Calu3 (cell line): ENCODE measurements around the gene ABHD14A. TPM values are rescaled to one million over a fixed set of nuclear protein-coding genes. Genes with fewer than 3 reads are reported as not detected.

Experiments used
- BruUV-seq: library from RNA; stranded (reverse); fragments of 400-500 nt; replicated peaks from 2 replicates; lab custom pipeline; 2021; lab: Mats Ljungman, UMichigan
- CTCF ChIA-PET: fragments of 300-600 bp; sonication (Branson Sonifier 250); formaldehyde crosslinking; loops from one replicate; lab custom pipeline; 2022; ENCODE audit warnings: antibody characterized with exemption; lab: Charles Lee
- DNase-seq: peaks from one replicate; pipeline ENCODE4 v3.0.0; 2022
- H3K27ac Mint-ChIP-seq: one replicate; pipeline ENCODE4 v1.8.0; 2022; ENCODE audit warnings: mixed read lengths; ENCODE audit not compliant: unreplicated experiment
- H3K27me3 Mint-ChIP-seq: one replicate; pipeline ENCODE4 v1.8.0; 2022; ENCODE audit warnings: mixed read lengths; ENCODE audit not compliant: unreplicated experiment
- H3K36me3 Mint-ChIP-seq: one replicate; pipeline ENCODE4 v1.8.0; 2022; ENCODE audit warnings: mild to moderate bottlenecking, moderate library complexity, mixed read lengths; ENCODE audit not compliant: insufficient read depth, unreplicated experiment
- H3K4me1 Mint-ChIP-seq: one replicate; pipeline ENCODE4 v1.8.0; 2022; ENCODE audit warnings: mild to moderate bottlenecking, low read depth, mixed read lengths; ENCODE audit not compliant: unreplicated experiment
- H3K4me3 Mint-ChIP-seq: one replicate; pipeline ENCODE4 v1.8.0; 2022; ENCODE audit warnings: mild to moderate bottlenecking, low read depth, moderate library complexity, mixed read lengths; ENCODE audit not compliant: unreplicated experiment
- H3K9me3 Mint-ChIP-seq: one replicate; pipeline ENCODE4 v1.8.0; 2022; ENCODE audit warnings: low read depth, mixed read lengths; ENCODE audit not compliant: unreplicated experiment
- intact Hi-C: fragments of 100-400 bp; cut with micrococcal nuclease; formaldehyde crosslinking; loops from one replicate; pipeline ENCODE4 v1.10.0; 2022; ENCODE audit not compliant: unreplicated experiment
- total RNA-seq: library from RNA; stranded (reverse); gene quantifications from 2 replicates; pipeline ENCODE4 v1.2.3, GENCODE V29; 2022
- TF ChIP-seq, protein P1 (sequence below): fragments of 200-600 bp; IDR thresholded peaks from one replicate; pipeline ENCODE4 v1.8.0; 2022; ENCODE audit warnings: antibody characterized with exemption; ENCODE audit not compliant: unreplicated experiment

Gene ABHD14A
- total RNA-seq, 1 experiment from 2014 or later = 6.6 TPM

DNA sequence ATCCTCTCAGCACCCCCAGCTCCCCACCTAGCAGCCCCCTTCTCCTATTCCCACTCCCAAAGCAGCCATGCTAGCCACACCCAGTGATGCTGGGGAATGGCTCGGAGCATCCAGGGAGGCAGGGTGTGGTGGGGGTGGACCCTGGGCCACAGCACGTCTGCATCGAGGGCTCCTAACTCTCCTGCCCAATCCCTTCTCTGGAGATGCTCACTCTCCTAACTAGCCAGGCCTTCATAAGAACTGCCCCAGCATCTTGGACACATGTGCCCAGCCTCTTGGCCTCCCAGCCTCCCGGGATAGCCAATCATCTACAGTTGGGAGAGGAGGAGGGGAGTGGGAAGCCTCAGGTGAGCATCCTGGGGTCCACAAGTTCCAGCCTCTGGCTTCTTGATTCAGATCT is 10.3 kb upstream of the ABHD14A start:
- intact Hi-C loops = no loop called here
- CTCF ChIA-PET = no interaction called here
- H3K9me3 Mint-ChIP-seq = no peaks in the 10 kb centered on the region
- H3K36me3 Mint-ChIP-seq = peaks cover 30% of the 10 kb centered on the region
- TF ChIP-seq, protein P1, sequence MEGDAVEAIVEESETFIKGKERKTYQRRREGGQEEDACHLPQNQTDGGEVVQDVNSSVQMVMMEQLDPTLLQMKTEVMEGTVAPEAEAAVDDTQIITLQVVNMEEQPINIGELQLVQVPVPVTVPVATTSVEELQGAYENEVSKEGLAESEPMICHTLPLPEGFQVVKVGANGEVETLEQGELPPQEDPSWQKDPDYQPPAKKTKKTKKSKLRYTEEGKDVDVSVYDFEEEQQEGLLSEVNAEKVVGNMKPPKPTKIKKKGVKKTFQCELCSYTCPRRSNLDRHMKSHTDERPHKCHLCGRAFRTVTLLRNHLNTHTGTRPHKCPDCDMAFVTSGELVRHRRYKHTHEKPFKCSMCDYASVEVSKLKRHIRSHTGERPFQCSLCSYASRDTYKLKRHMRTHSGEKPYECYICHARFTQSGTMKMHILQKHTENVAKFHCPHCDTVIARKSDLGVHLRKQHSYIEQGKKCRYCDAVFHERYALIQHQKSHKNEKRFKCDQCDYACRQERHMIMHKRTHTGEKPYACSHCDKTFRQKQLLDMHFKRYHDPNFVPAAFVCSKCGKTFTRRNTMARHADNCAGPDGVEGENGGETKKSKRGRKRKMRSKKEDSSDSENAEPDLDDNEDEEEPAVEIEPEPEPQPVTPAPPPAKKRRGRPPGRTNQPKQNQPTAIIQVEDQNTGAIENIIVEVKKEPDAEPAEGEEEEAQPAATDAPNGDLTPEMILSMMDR = no peak
- peaks cover 19% of the 10 kb centered on the region for H3K4me1 Mint-ChIP-seq
- H3K4me3 Mint-ChIP-seq = no peak overlapping the region
- H3K27ac Mint-ChIP-seq = no peak overlapping the region
- no TSS peak for BruUV-seq
- DNase-seq = no peak
- H3K27me3 Mint-ChIP-seq = peaks cover 13% of the 10 kb centered on the region

DNA sequence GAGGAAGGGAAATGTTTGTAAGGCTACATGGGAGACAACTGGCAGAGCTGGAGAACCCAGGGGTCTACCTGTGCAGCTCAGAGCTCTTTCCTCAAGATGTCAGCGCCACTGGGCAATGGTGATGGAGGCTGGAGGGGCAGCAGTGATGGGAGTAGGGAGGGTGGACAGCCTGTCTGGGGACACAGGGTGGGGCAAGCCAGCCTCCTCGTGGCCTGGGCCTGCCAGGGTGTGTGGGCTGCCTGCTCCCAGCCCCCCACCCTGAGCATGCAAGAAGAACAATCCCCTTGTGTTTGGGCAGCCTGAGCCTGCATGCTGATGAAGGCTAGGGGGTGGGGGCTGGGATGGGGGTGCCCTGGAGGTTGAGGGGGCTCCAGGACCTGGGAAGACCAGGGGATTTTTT is 8.8 kb upstream of the ABHD14A start:
- peak overlapping the region; percentile 73 for H3K27ac Mint-ChIP-seq
- peaks cover 13% of the 10 kb centered on the region for H3K27me3 Mint-ChIP-seq
- intact Hi-C loops = no loop called here
- H3K4me1 Mint-ChIP-seq = peaks cover 20% of the 10 kb centered on the region
- BruUV-seq = no TSS peak
- DNase-seq = no peak
- TF ChIP-seq, protein P1 = no peak
- H3K36me3 Mint-ChIP-seq = peaks cover 30% of the 10 kb centered on the region
- CTCF ChIA-PET = no interaction called here
- peak overlapping the region; percentile 82 for H3K4me3 Mint-ChIP-seq
- H3K9me3 Mint-ChIP-seq = no peaks in the 10 kb centered on the region

DNA sequence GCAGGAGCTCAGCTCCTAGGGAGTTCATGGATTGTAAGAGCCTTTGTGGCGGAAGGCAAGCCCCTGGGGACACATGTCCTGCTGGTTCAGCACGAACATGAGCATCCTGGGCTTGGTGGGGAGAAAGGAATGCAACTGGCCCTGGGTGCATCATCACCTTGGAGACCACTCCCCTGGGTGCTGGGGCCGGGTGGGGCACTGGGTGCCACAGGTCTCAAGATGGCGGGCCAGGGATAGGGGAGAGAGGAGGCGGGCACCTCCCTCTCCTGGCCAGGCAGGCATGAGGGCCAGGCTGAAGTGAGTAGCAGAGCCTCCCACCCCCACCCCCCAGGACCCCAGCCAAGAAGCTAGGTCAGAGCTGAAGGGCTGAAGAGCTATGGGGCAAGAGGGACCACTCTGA is 8.4 kb upstream of the ABHD14A start:
- peaks cover 20% of the 10 kb centered on the region for H3K4me1 Mint-ChIP-seq
- no peaks in the 10 kb centered on the region for H3K9me3 Mint-ChIP-seq
- TF ChIP-seq, protein P1 = no peak
- H3K27ac Mint-ChIP-seq = peak overlapping the region; percentile 73
- no peak for DNase-seq
- intact Hi-C loops = no loop called here
- peak overlapping the region; percentile 82 for H3K4me3 Mint-ChIP-seq
- peaks cover 30% of the 10 kb centered on the region for H3K36me3 Mint-ChIP-seq
- BruUV-seq = TSS peak; percentile 23
- peaks cover 13% of the 10 kb centered on the region for H3K27me3 Mint-ChIP-seq
- CTCF ChIA-PET = interaction anchor here (1.3 kb wide), 1 partner anchor 25 kb away, joined by 5 read pairs; the partner anchor contains the start of genes PARP3 and RRP9

GRCh38 chr3:51966922-51967383 is 7.9 kb upstream of the ABHD14A start:
- Mint-ChIP-seq H3K4me3 (peak overlapping the region; percentile 82), H3K9me3 (no peaks in the 10 kb centered on the region), H3K36me3 (peaks cover 30% of the 10 kb centered on the region), H3K27me3 (peaks cover 13% of the 10 kb centered on the region), H3K4me1 (peaks cover 20% of the 10 kb centered on the region), H3K27ac (peak overlapping the region; percentile 73)
- intact Hi-C loops = no loop called here
- no peak for DNase-seq
- TF ChIP-seq, protein P1 = no peak
- no TSS peak for BruUV-seq
- CTCF ChIA-PET = interaction anchor here (1.3 kb wide), 1 partner anchor 25 kb away, joined by 5 read pairs; the partner anchor contains the start of genes PARP3 and RRP9
